CD4-positive, alpha-beta T cell treated with Interleukin-6 for 4 hours (primary cell): ENCODE data around the gene GJC2.

ENCODE experiments used
- DNase-seq: peaks from one replicate; pipeline ENCODE4 v3.0.0-alpha.2; 2020; ENCODE audit warnings: mixed read lengths

GJC2 gene

GRCh38 chr1:228145463-228146416, 4.0 kb upstream of the GJC2 start:
- no peak for DNase-seq

GRCh38 chr1:228146417-228147150, 3.1 kb upstream of the GJC2 start:
- no peak for DNase-seq

- no peak for DNase-seq
Observed at GRCh38 chr1:228147151-228147693, 2.5 kb upstream of the GJC2 start.

GRCh38 chr1:228147768-228148167, 2.0 kb upstream of the GJC2 start:
- DNase-seq = no peak

GRCh38 chr1:228148196-228148861, 1.4 kb upstream of the GJC2 start:
- no peak for DNase-seq

- no peak for DNase-seq
Observed at GRCh38 chr1:228148935-228149405, 760 bp upstream of the GJC2 start.

- DNase-seq = no peak
Observed at GRCh38 chr1:228150120-228150460, 360 bp downstream of the GJC2 start.

- DNase-seq = no peak
Observed at GRCh38 chr1:228150461-228151179, 890 bp downstream of the GJC2 start.

- DNase-seq = no peak
Observed at GRCh38 chr1:228151180-228151925, 1.6 kb downstream of the GJC2 start.

GRCh38 chr1:228152097-228152917, 2.6 kb downstream of the GJC2 start:
- no peak for DNase-seq

GRCh38 chr1:228152918-228153258, 3.2 kb downstream of the GJC2 start:
- no peak for DNase-seq

GRCh38 chr1:228154021-228154669, 4.4 kb downstream of the GJC2 start:
- no peak for DNase-seq

GRCh38 chr1:228154670-228155571, 5.2 kb downstream of the GJC2 start:
- no peak for DNase-seq

- DNase-seq = no peak
Observed at GRCh38 chr1:228155596-228156514, 6.1 kb downstream of the GJC2 start.

- DNase-seq = no peak
Observed at GRCh38 chr1:228156515-228156881, 6.8 kb downstream of the GJC2 start.

GRCh38 chr1:228156941-228157728, 7.4 kb downstream of the GJC2 start:
- DNase-seq = no peak

- no peak for DNase-seq
Observed at GRCh38 chr1:228157729-228158126, 8.0 kb downstream of the GJC2 start.
